Activated T-cell treated with anti-CD3 and anti-CD28 coated beads for 1 hour (primary cell): ENCODE results near the gene COG5.

Experiments
- DNase-seq: peaks from one replicate; pipeline ENCODE4 v3.0.0-alpha.2; 2020; ENCODE audit warnings: low read depth

COG5 gene

GRCh38 chr7:107394276-107394675, 169.4 kb downstream of the COG5 start:
- no peak for DNase-seq

- DNase-seq, result no peak
Measured at GRCh38 chr7:107392830-107393229, 170.9 kb downstream of the COG5 start.

GRCh38 chr7:107390916-107391315, 172.8 kb downstream of the COG5 start:
- no peak for DNase-seq

- DNase-seq, result no peak
Measured at GRCh38 chr7:107388604-107389003, 175.1 kb downstream of the COG5 start.

- no peak for DNase-seq
Measured at GRCh38 chr7:107387573-107388219, 176.0 kb downstream of the COG5 start.

- no peak for DNase-seq
Measured at GRCh38 chr7:107387128-107387527, 176.6 kb downstream of the COG5 start.

- no peak for DNase-seq
Measured at GRCh38 chr7:107386548-107387102, 177.1 kb downstream of the COG5 start.

- no peak for DNase-seq
Measured at GRCh38 chr7:107384025-107384424, 179.7 kb downstream of the COG5 start.

GRCh38 chr7:107383203-107383602, 180.5 kb downstream of the COG5 start:
- DNase-seq, result no peak

GRCh38 chr7:107381453-107381852, 182.3 kb downstream of the COG5 start:
- DNase-seq, result no peak

- no peak for DNase-seq
Measured at GRCh38 chr7:107373354-107373753, 190.4 kb downstream of the COG5 start.

- no peak for DNase-seq
Measured at GRCh38 chr7:107372298-107372697, 191.4 kb downstream of the COG5 start.

- DNase-seq, result no peak
Measured at GRCh38 chr7:107370816-107371215, 192.9 kb downstream of the COG5 start.

GRCh38 chr7:107364787-107365186, 198.9 kb downstream of the COG5 start:
- DNase-seq, result no peak

GRCh38 chr7:107359520-107360316, 204.0 kb downstream of the COG5 start:
- DNase-seq, result no peak

- no peak for DNase-seq
Measured at GRCh38 chr7:107355616-107356015, 208.1 kb downstream of the COG5 start.

GRCh38 chr7:107354640-107355039, 209.1 kb downstream of the COG5 start:
- DNase-seq, result no peak

- DNase-seq, result no peak
Measured at GRCh38 chr7:107353701-107354100, 210.0 kb downstream of the COG5 start.

GRCh38 chr7:107345898-107346297, 217.8 kb downstream of the COG5 start:
- no peak for DNase-seq

- DNase-seq, result no peak
Measured at GRCh38 chr7:107344799-107345198, 218.9 kb downstream of the COG5 start.

GRCh38 chr7:107344286-107344685, 219.4 kb downstream of the COG5 start:
- DNase-seq, result no peak

- DNase-seq, result no peak
Measured at GRCh38 chr7:107338080-107338479, 225.6 kb downstream of the COG5 start.

- DNase-seq, result no peak
Measured at GRCh38 chr7:107332488-107333269, 231.0 kb downstream of the COG5 start.
